GM21529 (cell line): Measurements from ENCODE around the gene CLCA1.
A peak's percentile ranks its signal among the peaks of the same experiment; 100 is the strongest.

Source experiments
- ATAC-seq: cut with Tn5 transposase; IDR thresholded peaks from one replicate; pipeline ENCODE4 v1.9.1; 2021; ENCODE audit not compliant: unreplicated experiment

Gene CLCA1

GRCh38 chr1:86460998-86461397, 7.7 kb upstream of the CLCA1 start:
- ATAC-seq, result no peak

GRCh38 chr1:86461482-86461881, 7.2 kb upstream of the CLCA1 start:
- ATAC-seq, result no peak

- ATAC-seq, result no peak
Measured at GRCh38 chr1:86464819-86465218, 3.9 kb upstream of the CLCA1 start.

- ATAC-seq, result no peak
Measured at GRCh38 chr1:86466109-86466844, 2.5 kb upstream of the CLCA1 start.

DNA sequence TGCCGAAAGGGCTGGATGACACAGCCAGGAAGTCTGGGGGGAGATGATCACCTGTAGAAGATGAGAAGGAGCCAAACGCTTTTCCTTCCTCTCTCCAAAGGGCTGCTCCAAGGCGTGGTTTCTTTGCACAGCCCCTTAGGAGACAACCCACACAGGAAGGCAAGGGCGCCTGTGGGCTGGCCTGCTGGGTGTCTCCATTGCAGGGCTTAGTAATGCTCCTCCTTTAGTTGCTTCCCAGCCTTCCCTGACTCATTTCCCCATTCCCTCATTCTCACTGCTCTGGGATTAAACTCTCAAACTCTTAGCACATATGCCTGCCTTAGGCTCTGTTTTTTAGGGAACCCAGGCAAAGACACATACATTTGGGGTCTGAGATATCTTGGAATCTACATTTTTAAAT, 1.7 kb upstream of the CLCA1 start:
- no peak for ATAC-seq

DNA sequence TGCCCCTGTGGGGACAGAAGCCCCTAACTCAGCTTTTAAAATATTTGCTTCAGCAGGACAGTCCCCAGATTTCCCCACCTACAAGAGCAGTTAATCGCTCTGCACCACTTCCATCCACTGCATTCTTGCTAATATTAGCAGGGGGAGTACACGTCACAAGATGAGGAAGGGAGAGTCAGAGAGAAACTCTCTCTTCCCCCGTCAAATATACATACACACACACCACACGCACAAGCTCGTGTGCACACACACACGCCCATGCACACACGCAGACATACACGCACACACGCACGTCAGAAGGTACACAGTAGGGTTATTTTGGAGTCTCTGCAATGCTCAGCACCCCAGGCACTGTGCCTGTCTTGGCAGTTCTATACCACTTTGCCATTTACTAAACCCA, 2.1 kb downstream of the CLCA1 start:
- ATAC-seq, result peak; percentile 68

GRCh38 chr1:86471291-86471690, 2.6 kb downstream of the CLCA1 start:
- ATAC-seq, result peak; percentile 6

DNA sequence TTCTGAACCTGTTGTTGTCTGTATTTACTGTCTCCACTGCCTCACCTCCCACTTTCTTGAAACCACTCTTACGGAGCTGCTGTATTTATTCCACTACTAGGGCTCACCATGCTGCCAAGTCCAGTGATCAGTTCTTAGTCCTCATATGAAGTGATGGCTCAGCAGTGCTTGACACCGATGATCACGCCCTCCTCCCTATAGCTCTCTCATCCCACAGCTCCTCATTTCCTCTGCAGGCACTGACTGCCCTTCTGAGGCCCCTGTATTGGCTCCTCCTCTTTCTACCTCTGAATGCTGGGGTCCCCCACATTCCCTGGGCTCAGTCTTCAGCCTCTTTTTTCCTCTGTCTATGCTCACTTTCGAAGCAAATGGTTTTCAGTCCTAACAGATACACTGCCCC, 3.4 kb downstream of the CLCA1 start:
- no peak for ATAC-seq

DNA sequence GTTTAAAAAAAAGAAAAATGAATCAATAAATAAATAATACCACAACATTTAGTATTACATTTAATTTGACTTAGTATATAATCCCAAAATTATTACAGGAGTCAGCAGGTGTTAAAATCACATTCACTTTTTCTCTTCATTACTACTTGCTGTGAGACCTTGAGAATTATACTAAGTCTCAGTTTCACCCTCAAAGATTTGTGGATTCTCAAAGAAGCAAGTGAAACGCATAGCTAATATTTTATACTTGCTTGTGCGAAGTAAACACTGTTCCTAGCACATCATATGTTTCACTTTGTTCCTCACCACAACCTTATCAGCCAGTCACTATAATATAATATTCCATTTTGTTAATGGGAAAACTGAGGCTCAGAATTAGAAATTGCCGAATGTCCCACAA, 4.0 kb downstream of the CLCA1 start:
- peak; percentile 47 for ATAC-seq

- no peak for ATAC-seq
Measured at GRCh38 chr1:86477256-86477655, 8.5 kb downstream of the CLCA1 start.

DNA sequence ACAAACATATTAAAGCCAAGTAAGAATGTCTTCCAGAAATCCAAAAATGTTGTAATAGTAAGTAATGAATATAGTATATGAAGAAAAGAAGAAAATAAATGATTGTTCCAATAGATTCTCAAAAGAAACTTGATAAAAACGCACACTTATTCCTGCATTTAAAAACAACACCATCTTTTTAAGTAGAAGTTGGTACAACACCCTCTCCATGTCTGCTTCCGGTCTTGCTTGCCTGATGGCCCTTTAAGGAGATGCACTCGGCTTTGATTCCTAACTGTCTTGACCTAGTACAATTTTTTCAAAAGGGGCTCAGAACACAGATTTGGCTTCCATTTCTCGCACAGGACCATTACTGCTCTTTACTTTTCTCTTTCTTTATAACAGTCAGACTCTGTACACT, 9.0 kb downstream of the CLCA1 start:
- no peak for ATAC-seq

DNA sequence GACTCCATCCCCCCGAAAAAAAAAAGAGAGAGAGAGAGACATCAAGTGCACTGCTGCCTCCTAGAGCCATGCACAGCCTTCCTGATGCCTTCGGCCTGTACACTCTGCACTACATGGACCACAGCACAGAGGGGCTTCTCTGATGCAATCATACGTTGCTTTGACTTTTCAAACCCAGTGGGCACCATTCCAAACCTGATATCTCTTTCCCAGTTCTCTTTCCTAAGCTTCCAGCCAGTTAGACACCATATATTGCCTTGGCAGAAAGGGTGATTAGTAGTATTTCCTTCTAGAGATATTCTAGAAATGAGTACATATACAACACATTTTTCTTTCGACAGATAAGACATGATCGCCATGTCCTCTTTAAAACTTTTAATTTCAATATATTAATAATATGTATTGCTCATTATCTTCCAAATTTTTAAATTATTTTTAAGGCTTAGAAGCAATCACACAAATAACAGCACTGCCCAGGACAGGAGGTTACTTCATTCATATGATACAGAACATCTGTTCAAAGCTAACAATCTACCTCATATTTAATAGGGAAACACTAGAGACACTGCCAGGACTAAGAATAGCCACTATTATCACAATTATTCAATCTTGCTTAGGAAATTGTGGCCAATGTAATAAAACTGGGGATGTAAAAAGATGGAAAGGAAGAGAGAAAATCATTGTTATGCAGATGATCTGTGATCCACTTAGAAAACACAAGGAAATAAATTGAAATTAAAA, 9.9 kb downstream of the CLCA1 start:
- ATAC-seq, result no peak

DNA sequence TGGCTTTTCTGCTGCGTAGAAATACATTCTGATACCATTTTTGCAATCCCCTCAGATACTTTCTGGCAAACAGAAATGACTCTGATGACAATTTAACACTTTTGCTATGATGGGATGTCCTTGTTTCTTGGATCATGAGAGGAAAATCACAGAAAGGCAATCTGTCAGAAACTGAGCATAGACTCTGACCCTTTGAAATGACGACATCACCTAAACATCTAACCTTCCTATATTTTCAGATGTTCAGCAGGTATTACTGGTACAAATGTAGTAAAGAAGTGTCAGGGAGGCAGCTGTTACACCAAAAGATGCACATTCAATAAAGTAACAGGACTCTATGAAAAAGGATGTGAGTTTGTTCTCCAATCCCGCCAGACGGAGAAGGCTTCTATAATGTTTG, 13.2 kb downstream of the CLCA1 start:
- no peak for ATAC-seq

DNA sequence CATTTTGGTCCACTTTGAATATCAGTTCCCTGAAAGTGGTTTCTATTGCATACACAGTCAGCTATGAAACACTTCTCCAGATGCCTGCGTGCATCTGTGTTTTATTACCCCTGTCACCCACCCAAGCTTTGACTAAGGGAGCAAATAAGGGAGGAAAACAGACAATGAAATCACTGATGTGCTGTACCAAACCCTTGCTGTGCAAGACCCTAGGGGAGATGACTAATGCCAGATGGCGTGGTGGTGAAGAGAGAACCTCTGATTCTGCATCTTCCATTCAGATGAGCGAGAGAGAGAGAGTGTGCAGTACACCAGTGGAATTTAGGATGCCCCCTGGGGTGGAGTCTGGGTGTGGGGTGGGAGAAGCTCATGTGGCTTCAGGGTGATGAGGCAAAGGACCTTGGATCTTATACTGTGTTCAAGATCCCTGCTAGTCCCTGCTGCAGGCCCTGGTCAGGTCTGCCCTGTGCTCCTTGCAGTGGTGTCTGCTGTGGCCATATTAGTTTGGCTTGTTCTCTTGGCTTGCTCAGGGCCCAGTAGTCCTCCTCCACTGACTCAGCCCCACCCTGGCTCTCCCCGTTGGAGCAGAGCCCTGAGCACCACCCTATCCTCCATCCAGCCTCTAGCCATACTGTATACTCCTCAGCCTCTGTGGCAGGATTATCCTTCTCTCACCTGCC, 18.5 kb downstream of the CLCA1 start:
- ATAC-seq, result no peak

- no peak for ATAC-seq
Measured at GRCh38 chr1:86487811-86488141, 19.0 kb downstream of the CLCA1 start.

- ATAC-seq, result no peak
Measured at GRCh38 chr1:86489242-86489878, 20.6 kb downstream of the CLCA1 start.

GRCh38 chr1:86491171-86491950, 22.6 kb downstream of the CLCA1 start:
- no peak for ATAC-seq

GRCh38 chr1:86498281-86498680, 29.6 kb downstream of the CLCA1 start:
- ATAC-seq, result no peak

DNA sequence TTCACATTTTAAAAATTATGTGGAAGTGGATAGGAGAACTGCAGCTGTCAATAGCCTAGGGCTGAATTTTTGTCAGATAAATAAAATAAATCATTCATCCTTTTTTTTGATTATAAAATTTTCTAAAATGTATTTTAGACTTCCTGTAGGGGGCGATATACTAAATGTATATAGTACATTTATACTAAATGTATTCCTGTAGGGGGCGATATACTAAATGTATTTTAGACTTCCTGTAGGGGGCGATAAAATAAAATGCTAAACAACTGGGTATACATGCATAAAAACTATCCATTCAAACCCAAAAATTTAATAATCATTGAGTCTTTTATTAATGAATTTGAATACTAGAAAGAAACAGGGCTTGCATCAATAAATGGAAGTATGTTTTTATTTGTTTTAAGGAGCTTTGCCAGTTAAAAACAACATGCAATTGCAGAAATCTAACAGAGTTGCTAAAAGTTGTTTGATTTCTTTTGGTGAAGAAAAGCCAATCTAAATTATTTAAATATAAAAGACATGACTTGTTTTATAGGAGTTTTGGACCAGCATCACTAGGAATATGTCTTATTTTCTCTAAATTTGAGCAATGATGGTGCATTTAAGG, 31.4 kb downstream of the CLCA1 start:
- ATAC-seq, result peak; percentile 48

- ATAC-seq, result no peak
Measured at GRCh38 chr1:86500714-86501113, 32.0 kb downstream of the CLCA1 start.
